Osteoblast (primary cell): ENCODE measurements around the gene PCDHB13. TPM values are rescaled to one million over a fixed set of nuclear protein-coding genes. Genes with fewer than 3 reads are reported as not detected.
"Not testable (repeated sequence)": the region's sequence is repeated elsewhere in the genome, so short reads cannot be mapped to it uniquely, and the experiment has no call there.

Source experiments
- DNase-seq: peaks from one replicate; pipeline ENCODE4 v3.0.0; 2011; ENCODE audit warnings: low spot score, mixed read lengths; ENCODE audit not compliant: insufficient read length; ENCODE audit errors: missing footprints
- H2AFZ ChIP-seq: 2 replicates; pipeline ENCODE4 v1.6.0; 2011; ENCODE audit warnings: mild to moderate bottlenecking, low read length
- H3K27ac ChIP-seq: 2 replicates; pipeline ENCODE4 v1.5.1; 2011; ENCODE audit warnings: mild to moderate bottlenecking, low read depth, low read length, moderate library complexity
- H3K27me3 ChIP-seq: 2 replicates; pipeline ENCODE4 v1.6.0; 2012; ENCODE audit warnings: mild to moderate bottlenecking, control low read depth, inconsistent platforms, low read length, moderate library complexity; ENCODE audit not compliant: insufficient read depth
- H3K36me3 ChIP-seq: 2 replicates; pipeline ENCODE4 v1.5.1; 2011; ENCODE audit warnings: mild to moderate bottlenecking, low read length, control low read depth, moderate library complexity; ENCODE audit not compliant: insufficient read depth
- H3K4me1 ChIP-seq: 2 replicates; pipeline ENCODE4 v1.5.1; 2011; ENCODE audit warnings: mild to moderate bottlenecking, low read length, control low read depth, moderate library complexity; ENCODE audit not compliant: insufficient read depth
- H3K4me2 ChIP-seq: 2 replicates; pipeline ENCODE4 v1.6.0; 2011; ENCODE audit warnings: mild to moderate bottlenecking, low read length; ENCODE audit not compliant: insufficient read depth
- H3K4me3 ChIP-seq: fragments of 200-600 bp; sonication (generic); 3 replicates; pipeline ENCODE4 v1.5.1; 2012; ENCODE audit warnings: mild to moderate bottlenecking, low read length, inconsistent platforms; ENCODE audit not compliant: insufficient read depth
- H3K79me2 ChIP-seq: 2 replicates; pipeline ENCODE4 v1.6.0; 2012; ENCODE audit warnings: mild to moderate bottlenecking, low read length, control low read depth, inconsistent platforms; ENCODE audit not compliant: insufficient read depth
- H3K9me3 ChIP-seq: 2 replicates; pipeline ENCODE4 v1.5.1; 2011; ENCODE audit warnings: low read depth, low read length, control low read depth
- H4K20me1 ChIP-seq: 2 replicates; pipeline ENCODE4 v1.6.0; 2012; ENCODE audit warnings: mild to moderate bottlenecking, low read length, control low read depth; ENCODE audit not compliant: insufficient read depth
- total RNA-seq: library from RNA; depleted of rRNA; stranded (reverse); fragments of >200 nt; gene quantifications from 2 replicates; pipeline ENCODE4 v1.2.3, GENCODE V29; 2012
- TF ChIP-seq, protein P1 (sequence below): IDR thresholded peaks from 2 replicates; pipeline ENCODE4 v1.5.1; 2011; ENCODE audit warnings: mild to moderate bottlenecking, low read depth, low read length, moderate library complexity; ENCODE audit errors: extremely low read depth

The PCDHB13 gene
- total RNA-seq, 1 donor, result 2.2 TPM

DNA sequence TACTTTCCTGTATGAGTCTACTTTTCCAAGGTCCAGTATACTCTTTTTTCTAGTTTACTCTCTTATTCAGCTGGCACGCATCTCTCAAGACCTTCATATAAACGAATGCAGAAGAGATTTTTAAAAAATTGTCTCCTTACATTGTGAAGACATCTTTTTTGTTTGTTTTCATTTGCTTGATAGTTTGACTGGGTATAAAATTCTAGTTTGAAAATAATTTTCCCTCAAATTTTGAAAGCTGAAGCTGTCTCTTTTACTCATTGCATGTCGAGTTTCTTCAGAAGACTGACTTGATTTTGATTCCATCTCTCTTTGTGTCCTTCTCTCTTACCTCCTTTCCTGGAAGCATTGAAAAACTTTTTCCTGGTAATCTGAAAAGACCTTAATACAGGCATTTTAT is 17.4 kb upstream of the PCDHB13 start:
- no peaks in the 10 kb centered on the region for H3K79me2 ChIP-seq
- DNase-seq, result no peak
- TF ChIP-seq, protein P1, sequence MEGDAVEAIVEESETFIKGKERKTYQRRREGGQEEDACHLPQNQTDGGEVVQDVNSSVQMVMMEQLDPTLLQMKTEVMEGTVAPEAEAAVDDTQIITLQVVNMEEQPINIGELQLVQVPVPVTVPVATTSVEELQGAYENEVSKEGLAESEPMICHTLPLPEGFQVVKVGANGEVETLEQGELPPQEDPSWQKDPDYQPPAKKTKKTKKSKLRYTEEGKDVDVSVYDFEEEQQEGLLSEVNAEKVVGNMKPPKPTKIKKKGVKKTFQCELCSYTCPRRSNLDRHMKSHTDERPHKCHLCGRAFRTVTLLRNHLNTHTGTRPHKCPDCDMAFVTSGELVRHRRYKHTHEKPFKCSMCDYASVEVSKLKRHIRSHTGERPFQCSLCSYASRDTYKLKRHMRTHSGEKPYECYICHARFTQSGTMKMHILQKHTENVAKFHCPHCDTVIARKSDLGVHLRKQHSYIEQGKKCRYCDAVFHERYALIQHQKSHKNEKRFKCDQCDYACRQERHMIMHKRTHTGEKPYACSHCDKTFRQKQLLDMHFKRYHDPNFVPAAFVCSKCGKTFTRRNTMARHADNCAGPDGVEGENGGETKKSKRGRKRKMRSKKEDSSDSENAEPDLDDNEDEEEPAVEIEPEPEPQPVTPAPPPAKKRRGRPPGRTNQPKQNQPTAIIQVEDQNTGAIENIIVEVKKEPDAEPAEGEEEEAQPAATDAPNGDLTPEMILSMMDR, result no peak
- H3K27ac ChIP-seq, result no peak overlapping the region
- H3K4me2 ChIP-seq, result no peak overlapping the region
- H3K36me3 ChIP-seq, result no peaks in the 10 kb centered on the region
- H2AFZ ChIP-seq, result no peak overlapping the region
- H4K20me1 ChIP-seq, result no peaks in the 10 kb centered on the region
- no peak overlapping the region for H3K4me3 ChIP-seq
- no peaks in the 10 kb centered on the region for H3K27me3 ChIP-seq
- no peaks in the 10 kb centered on the region for H3K9me3 ChIP-seq
- H3K4me1 ChIP-seq, result no peaks in the 10 kb centered on the region

DNA sequence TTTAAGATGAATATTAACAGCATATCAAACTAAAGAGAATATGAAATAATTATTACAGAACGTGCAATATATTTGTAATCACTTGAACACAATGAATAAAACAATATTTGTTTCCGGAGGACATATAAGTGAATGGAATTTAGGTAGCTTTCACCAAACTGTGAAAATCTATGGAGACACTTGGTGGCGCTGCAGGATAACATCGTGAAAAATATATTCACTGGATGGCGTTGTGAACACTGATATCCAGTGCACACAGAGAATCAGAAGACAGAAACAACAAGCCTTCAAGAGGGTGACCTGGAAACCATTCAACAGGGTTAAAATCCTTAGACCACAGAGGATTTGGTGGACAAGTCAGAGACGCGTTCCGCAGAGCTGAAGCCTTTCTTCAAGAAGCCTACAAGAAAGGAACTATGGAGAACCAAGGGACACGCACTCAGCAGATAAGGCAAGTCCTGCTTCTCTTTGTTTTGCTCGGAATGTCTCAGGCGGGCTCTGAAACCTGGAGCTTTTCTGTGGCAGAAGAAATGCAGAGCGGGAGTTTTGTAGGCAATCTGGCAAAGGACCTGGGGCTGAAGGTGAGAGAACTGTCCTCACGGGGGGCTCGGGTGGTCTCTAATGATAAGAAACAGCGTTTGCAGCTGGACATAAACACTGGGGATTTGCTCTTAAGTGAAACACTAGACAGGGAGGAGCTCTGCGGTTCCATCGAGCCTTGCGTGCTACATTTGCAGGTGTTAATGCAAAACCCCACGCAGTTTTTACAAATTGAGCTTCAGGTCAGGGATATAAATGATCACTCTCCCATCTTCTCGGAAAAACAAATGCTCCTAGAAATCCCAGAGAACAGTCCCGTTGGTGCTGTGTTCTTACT is 14.1 kb upstream of the PCDHB13 start, which contains the start of gene PCDHB11:
Gene PCDHB11 (plus strand): TSS at position 269 of the 877 bp plus-strand sequence. CDS start 148 bp downstream, at position 417.
- Histone ChIP-seq H4K20me1 (no peaks in the 10 kb centered on the region), H3K36me3 (no peaks in the 10 kb centered on the region), H3K4me1 (no peaks in the 10 kb centered on the region), H3K9me3 (no peaks in the 10 kb centered on the region), H2AFZ (peak within 1 kb of the TSS; percentile 35), H3K27ac (no peak within 1 kb of the TSS), H3K4me3 (no peak within 1 kb of the TSS), H3K79me2 (no peaks in the 10 kb centered on the region), H3K4me2 (peak within 1 kb of the TSS; percentile 23), H3K27me3 (no peaks in the 10 kb centered on the region)
- TF ChIP-seq, protein P1, result no peak
- DNase-seq, result no peak

DNA sequence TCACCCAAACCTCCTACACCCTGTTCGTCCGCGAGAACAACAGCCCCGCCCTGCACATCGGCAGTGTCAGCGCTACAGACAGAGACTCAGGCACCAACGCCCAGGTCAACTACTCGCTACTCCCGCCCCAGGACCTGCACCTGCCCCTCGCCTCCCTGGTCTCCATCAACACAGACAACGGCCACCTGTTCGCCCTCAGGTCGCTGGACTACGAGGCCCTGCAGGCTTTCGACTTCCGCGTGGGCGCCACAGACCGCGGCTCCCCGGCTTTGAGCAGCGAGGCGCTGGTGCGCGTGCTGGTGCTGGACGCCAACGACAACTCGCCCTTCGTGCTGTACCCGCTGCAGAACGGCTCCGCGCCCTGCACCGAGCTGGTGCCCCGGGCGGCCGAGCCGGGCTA is 12.6 kb upstream of the PCDHB13 start:
- not testable (repeated sequence) for DNase-seq, H4K20me1 ChIP-seq, H3K4me2 ChIP-seq, H3K27me3 ChIP-seq, H3K4me3 ChIP-seq, H2AFZ ChIP-seq, H3K36me3 ChIP-seq, H3K27ac ChIP-seq, H3K79me2 ChIP-seq, H3K4me1 ChIP-seq, H3K9me3 ChIP-seq

DNA sequence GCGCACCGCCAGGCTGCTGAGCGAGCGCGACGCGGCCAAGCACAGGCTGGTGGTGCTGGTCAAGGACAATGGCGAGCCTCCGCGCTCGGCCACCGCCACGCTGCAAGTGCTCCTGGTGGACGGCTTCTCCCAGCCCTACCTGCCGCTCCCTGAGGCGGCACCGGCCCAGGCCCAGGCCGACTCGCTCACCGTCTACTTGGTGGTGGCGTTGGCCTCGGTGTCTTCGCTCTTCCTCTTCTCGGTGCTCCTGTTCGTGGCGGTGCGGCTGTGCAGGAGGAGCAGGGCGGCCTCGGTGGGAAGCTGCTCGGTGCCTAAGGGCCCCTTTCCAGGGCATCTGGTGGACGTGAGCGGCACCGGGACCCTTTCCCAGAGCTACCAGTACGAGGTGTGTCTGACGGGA is 12.1 kb upstream of the PCDHB13 start:
- H3K4me3 ChIP-seq, H3K36me3 ChIP-seq, H2AFZ ChIP-seq, H3K4me1 ChIP-seq, H3K4me2 ChIP-seq, DNase-seq, H4K20me1 ChIP-seq, H3K27me3 ChIP-seq, H3K27ac ChIP-seq, H3K9me3 ChIP-seq, H3K79me2 ChIP-seq: not testable (repeated sequence)

DNA sequence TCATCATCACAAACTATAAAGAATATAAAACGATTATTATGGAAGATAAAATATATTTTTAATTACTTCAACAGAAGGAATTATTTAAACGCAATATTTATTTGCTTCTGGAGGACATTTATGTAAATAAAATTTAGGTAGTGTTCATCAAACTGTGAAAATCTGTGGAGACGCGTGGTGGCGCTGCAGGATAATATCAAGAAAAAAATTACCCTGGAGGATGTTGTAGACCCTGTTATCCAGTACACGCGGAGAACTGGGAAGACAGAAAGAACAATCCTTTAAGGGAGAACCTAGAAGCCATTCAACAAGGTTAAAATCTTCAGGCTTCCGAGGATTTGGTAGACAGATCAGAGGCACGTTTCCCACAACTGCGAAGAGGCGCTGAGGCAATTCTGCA is 5.2 kb upstream of the PCDHB13 start, which contains the start of gene PCDHB12:
Gene PCDHB12 (plus strand): TSS at position 242 of the 400 bp plus-strand sequence. CDS start 189 bp downstream, outside the sequence.
- Histone ChIP-seq H2AFZ (no peak within 1 kb of the TSS), H3K79me2 (no peaks in the 10 kb centered on the region), H3K9me3 (no peaks in the 10 kb centered on the region), H3K4me2 (no peak within 1 kb of the TSS), H3K4me1 (no peaks in the 10 kb centered on the region), H4K20me1 (no peaks in the 10 kb centered on the region), H3K27ac (no peak within 1 kb of the TSS), H3K27me3 (no peaks in the 10 kb centered on the region), H3K36me3 (no peaks in the 10 kb centered on the region), H3K4me3 (no peak within 1 kb of the TSS)
- DNase-seq, result no peak
- TF ChIP-seq, protein P1, result peak; percentile 23

DNA sequence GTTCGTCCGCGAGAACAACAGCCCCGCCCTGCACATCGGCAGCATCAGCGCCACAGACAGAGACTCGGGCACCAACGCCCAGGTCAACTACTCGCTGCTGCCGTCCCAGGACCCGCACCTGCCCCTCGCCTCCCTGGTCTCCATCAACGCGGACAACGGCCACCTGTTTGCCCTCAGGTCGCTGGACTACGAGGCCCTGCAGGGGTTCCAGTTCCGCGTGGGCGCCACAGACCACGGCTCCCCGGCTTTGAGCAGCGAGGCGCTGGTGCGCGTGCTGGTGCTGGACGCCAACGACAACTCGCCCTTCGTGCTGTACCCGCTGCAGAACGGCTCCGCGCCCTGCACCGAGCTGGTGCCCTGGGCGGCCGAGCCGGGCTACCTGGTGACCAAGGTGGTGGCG is 3.4 kb upstream of the PCDHB13 start:
- not testable (repeated sequence) for H3K36me3 ChIP-seq, H3K9me3 ChIP-seq, H3K4me3 ChIP-seq, H4K20me1 ChIP-seq, DNase-seq, H3K27ac ChIP-seq, H3K79me2 ChIP-seq, H3K27me3 ChIP-seq, H3K4me1 ChIP-seq, H3K4me2 ChIP-seq, H2AFZ ChIP-seq
